8988T (cell line): ENCODE measurements around the gene RPS19BP1.

ENCODE experiments used
- DNase-seq: peaks from one replicate; pipeline ENCODE4 v3.0.0; 2011

RPS19BP1 gene

GRCh38 chr22:39558950-39559349, 26.4 kb upstream of the RPS19BP1 start:
- DNase-seq, result no peak

DNA sequence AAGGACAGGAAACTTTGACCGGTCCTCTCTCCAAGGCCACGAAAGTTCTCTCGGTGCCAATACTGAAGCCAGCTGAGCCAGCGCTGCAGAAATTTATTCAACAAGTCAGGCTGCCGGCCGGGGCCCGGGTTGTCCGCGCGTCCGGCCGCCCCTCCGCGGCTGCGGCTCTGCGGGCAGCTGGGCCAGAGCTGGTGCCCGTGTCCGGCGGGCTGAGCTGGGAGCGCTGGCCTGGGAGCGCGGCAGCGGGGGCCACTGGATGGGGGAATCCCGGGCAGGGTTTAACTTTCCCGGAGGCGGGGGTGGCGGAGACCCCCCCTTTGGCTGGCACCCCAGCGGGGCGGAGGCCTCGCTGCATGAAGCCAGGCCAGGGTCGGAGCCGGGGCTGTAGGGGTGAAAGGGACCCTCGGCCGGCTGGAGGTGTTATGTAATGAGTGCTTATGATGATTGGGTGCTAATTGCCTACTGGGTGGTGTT, 25.7 kb upstream of the RPS19BP1 start:
- DNase-seq, result no peak

DNA sequence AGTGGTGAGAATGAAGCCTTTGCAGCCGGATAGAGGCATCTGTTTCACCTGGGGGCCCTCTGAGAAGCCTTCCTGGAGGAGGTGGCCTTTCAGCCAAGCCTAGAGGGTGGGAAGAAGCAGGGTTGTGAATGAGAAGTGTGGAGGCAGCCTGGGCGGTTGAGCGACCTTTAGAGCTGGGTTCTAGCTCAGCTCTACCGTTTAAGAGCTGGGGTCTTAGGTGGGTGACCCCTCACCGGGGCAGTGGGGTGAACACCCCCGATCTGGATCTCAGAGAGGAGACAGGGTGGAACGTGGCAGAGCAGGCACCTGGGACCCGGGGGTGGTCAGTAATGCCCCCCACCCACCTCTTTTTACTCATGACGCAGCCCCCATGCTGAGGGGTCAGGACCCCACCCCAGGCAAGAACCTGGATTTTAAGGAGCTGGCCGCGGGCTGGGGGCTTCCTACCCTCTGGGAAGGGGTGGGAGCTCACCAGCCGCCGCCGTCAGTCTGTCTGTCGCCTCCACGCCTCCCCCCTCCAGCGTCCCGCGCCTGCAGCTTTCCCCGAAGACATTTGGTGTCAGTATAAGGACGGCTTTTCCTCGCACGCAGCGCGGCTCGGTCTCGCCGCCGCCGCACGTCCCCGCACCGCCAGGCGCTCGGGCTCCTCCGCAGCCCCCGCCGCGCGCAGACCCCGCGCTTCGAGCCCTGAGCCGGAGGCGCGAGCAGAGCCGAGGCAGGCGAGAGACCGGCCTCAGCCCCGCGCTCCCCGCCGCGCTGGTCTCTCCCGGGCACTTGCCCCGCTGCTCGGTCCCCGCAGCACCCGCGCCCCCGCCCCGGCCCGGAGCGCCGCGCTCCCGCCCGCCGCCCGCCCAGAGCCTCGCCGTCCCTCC, 24.7 kb upstream of the RPS19BP1 start:
- no peak for DNase-seq

DNA sequence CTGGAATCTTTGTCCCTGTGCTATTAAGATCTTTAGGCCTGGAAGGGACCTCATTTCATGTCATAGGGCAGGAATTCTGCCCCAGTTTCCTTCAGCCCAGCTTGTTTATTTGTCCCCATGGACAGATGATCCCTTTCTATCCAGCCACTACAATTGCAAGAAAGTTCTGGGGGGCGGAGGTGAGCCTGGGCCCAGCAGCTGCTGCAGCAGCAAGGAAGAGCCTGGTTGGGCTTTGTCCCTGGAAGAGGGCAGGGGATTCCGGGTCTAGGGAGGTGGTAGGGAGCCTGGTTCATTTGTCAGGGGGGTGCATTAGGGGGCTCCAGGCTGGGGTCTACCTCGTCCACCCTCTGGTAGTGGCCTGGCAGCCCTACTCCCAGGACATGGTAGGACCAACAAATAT, 21.6 kb upstream of the RPS19BP1 start:
- DNase-seq, result no peak

DNA sequence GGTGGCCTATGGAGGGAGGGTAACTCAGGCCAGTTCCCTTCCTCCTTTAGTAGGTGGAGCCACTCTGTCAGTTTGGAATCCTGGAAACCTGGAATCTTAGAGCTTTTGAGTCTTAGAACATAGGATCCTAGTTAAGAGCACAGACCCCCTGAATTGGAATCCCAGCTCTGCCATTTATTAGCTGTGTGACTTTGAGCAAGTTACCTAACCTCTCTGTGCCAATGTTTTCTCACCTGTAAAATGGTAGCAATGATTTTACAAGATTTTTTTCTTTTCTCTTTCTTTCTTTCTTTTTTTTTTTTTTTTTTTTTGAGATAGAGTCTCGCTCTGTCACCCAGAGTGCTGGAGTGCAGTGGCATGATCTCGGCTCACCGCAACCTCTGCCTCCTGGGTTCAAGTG, 20.9 kb upstream of the RPS19BP1 start:
- no peak for DNase-seq

- no peak for DNase-seq
These were observed 15.0 kb upstream of the RPS19BP1 start for GRCh38 chr22:39547587-39547947.

DNA sequence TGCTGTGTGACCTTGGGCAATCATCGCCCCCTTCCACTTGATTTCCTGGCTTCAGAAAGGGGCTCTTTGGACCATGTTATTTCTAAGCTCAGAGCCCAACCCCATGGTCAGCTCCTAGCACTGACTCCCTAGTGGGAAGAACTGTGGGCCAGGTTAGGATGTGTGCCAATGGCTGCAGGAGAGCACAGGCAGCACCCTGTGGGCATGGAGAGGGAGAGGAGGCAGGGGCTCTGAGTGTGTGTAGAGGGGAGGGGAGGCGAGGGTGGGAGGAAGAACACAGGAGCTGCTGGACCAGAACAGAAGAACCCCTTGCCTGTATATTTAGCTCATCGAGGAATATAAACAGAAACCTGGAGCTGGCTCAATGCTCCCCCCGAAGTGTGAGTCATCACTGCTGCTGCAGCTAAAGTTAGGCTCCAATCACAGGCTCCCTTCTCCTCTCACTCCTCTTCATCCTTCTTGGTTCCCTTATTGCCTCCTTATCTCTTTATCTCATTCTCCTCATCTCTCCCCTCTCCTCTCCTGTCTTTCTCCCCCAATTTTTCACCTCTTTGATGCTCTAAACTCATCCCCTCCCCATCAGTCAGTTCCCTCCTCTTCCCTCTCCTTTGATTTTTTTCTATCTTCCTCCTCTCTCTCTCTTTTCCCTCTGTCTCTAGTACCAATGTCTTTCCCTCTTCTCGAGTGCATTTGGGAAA, 14.5 kb upstream of the RPS19BP1 start:
- no peak for DNase-seq

- no peak for DNase-seq
These were observed 13.1 kb upstream of the RPS19BP1 start for GRCh38 chr22:39545386-39546365.

GRCh38 chr22:39543095-39543494, 10.5 kb upstream of the RPS19BP1 start:
- DNase-seq, result no peak

DNA sequence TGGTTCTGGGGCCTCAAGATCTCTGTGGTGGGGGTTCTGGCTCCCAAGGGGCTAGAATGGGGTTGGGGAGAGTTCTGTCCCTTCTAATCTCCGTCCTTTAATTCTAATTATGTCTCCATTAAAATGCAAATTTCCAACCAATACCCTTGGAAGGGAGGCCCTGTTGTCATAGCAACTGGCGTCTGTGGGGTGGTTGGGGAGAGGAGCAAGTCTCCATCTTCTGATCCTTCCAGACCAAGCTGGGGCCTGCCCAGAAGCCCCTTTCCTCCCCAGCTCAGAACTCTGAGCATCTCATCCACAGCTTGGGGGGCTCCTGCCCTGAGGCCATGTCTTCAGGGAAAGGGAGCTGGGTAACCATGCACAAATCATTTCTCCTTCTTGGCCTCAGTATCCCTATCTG, 5.4 kb upstream of the RPS19BP1 start:
- DNase-seq, result no peak

GRCh38 chr22:39536711-39537110, 4.2 kb upstream of the RPS19BP1 start:
- no peak for DNase-seq

DNA sequence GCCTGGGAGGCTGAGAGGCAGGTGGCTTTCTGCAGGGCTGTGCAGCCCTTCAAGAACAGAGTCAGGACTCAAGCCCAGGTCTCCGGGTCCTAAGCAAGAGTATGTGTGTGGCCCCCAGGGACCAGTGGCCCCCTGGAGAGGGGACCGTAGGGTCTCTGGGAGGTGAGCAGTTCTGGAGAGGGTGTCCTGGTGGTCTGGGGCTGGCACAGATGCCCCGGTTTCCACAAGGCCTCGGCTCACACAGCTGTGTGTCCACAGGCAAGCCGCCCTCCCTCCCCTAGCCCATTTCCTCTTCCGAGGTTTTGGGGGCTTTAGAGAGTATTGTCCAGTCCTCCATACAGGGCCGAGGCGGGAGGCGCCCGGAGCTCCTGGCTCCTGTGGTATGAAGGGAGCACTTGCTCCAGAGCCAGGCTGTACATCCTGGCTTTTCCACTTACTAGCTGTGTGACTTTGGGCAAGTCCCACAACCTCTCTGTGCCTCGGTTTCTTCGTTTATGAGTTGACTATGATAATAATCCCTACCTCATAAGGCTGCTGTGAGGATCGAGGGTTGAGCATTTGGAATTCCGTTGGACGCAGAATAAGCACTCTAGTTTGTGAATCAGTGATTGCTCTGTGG, 3.4 kb upstream of the RPS19BP1 start:
- no peak for DNase-seq

- DNase-seq, result no peak
These were observed 2.8 kb upstream of the RPS19BP1 start for GRCh38 chr22:39535357-39535725.

DNA sequence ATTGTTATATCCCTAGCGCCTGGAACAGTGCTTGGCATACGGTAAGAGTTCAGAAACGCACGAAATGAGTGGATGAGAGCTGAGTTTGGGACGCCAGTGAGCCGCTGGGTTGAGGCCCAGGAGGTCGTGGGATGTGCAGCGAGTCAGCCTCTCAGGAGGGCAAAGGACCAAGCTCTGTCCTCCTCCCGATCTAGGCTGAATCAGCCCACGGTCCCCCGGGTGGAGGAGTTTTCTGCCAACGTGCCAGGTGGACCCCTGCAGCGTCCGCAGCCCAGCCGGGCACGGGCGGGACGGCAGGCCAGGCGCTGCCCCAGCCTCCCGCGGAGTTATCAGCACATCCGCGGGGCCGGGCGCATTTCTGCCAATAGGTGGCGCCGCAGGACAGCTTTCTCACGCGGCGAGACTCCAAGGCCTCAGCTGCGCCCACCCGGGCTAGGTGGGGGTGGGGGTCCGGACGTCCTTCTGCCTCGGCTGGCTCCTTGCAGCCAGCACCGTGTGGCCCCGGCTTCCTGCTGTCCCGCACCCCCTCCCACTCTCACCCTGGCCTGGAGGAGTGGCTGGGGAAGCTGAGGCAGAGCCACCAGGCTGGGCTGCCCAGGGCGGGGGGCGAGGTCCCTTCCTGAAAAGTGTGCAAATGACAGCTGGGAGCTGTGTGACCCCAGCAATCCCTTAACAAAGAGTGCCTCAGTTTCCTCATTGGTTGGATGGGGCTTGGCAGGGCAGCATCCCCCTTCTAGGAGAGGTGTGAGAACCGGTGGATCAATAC, 2.2 kb upstream of the RPS19BP1 start:
- DNase-seq, result peak; percentile 73

GRCh38 chr22:39534092-39534506, 1.6 kb upstream of the RPS19BP1 start:
- DNase-seq, result no peak

GRCh38 chr22:39530692-39531331, 1.7 kb downstream of the RPS19BP1 start:
- DNase-seq, result no peak

DNA sequence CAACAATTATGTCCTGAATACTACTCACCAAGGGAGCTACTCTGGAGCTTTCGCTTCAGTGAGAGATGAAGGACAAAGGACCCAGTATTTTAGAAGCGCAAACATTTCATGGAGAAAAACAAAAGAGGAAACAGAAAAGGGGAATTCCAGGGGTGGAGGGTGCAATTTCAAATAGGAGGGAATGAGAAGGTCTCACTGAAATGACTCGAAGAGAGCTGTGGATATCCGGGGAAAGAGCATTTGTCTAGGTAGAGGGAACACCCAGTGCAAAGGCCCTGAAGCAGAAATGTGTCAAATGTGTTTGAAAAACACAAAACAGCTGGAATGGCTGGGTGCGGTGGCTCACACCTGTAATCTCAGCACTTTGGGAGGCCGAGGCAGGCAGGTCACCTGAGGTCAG, 2.4 kb downstream of the RPS19BP1 start:
- no peak for DNase-seq

- no peak for DNase-seq
These were observed 3.1 kb downstream of the RPS19BP1 start for GRCh38 chr22:39529487-39529851.

DNA sequence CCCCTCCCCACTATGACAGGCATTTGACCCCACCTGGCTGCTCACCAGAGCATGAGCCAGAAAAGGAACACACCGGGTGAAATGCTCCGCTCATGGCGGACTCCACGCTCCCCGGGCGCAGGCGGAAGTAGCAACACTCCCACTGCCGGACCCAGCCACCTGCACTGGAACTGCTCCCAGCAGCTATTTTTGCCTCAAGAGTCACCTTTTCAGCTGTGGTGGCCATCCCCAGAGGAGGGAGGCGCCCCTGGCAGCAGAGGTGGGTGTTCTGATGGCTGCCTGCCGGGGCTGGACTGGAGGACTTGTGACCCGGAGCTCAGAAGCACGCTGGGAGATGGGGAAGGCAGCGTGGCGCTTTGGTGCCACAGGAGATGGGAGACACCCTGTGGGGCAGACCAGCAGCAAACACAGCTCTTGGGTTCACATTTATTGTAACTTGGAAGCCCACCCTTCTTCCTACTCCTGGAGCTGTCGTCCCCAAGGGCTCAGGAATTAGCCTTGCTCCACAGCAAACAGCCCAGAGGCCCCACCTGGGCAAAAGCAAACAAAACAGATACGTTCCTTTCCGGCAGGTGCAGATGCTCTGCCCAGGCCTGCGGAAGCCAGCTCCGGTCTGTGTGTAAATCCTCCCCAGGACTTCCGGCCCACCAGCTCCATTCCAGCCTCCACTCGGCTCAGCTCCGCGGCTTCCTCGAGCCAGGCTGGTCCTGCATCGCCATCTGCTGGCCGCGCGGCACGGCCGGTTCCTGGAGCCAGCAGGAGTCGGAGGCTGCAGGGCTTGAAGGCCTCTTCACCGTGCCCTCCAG, 3.7 kb downstream of the RPS19BP1 start:
- DNase-seq, result peak; percentile 71

- no peak for DNase-seq
These were observed 4.4 kb downstream of the RPS19BP1 start for GRCh38 chr22:39528080-39528661.
